ENCODE results near the gene FAM120B.
"Not testable (repeated sequence)": the region's sequence is repeated elsewhere in the genome, so short reads cannot be mapped to it uniquely, and the experiment has no call there.

The FAM120B gene

GRCh38 chr6:170317076-170317475 lies 10.5 kb downstream of the FAM120B start:
- H3K27ac ChIP-seq, result peak overlapping the region in 1 of 2 donors; percentile 1
- no peak for TF ChIP-seq CTCF (IDR thresholded peaks at IDR 0.05)
- no peak overlapping the region for H3K4me3 ChIP-seq
- no peak for DNase-seq (ENCODE audit: low spot score)

- no peak for TF ChIP-seq CTCF (IDR thresholded peaks at IDR 0.05)
- Histone ChIP-seq H3K27ac (peak overlapping the region in 1 of 2 donors; percentile 1), H3K4me3 (no peak overlapping the region)
- no peak for DNase-seq (ENCODE audit: low spot score)
Measured at GRCh38 chr6:170317718-170318117, 11.2 kb downstream of the FAM120B start.

DNA sequence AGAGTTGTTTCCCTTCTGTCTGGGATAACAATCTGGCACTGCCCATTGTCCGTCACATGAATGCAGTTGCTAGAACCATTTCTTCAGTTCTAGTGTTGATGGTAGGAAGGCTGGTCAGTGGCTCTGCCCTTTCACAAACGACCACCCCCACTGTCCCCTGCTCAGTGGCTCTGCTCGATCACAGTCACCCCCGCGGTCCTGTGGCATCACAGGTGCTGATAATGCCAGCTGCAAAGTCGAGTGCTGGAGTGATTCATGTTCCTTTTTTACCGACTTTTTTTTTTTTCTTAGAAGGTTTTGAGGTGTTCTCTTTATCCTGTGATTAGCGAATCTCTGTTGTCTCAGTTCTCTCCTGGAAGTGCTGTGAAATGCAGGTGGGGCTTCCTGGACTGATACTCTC lies 22.8 kb downstream of the FAM120B start:
- H3K4me3 ChIP-seq, result no peak overlapping the region
- no peak for DNase-seq (ENCODE audit: low spot score)
- H3K27ac ChIP-seq, result no peak overlapping the region
- TF ChIP-seq CTCF (IDR thresholded peaks at IDR 0.05), result no peak

DNA sequence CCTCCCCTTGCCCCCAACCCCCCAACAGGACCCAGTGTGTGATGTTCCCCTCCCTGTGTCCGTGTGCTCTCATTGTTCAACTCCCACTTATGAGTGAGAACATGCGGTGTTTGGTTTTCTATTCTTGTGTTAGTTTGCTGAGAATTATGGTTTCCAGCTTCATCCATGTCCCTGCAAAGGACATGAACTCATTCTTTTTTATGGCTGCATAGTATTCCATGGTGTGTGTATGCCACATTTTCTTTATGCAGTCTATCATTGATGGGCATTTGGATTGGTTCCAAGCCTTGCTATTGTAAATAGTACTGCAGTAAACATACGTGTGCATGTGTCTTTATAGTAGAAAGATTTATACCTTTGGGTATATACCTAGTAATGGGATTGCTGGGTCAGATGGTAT lies 28.6 kb downstream of the FAM120B start:
- H3K27ac ChIP-seq; H3K4me3 ChIP-seq; DNase-seq (ENCODE audit: low spot score): not testable (repeated sequence)

GRCh38 chr6:170344631-170345576 lies 38.3 kb downstream of the FAM120B start:
- TF ChIP-seq CTCF (IDR thresholded peaks at IDR 0.05), result no peak
- DNase-seq (ENCODE audit: low spot score), result no peak
- Histone ChIP-seq H3K4me3 (no peak overlapping the region), H3K27ac (peak overlapping the region in 1 of 2 donors; percentile 32)

GRCh38 chr6:170345662-170346061 lies 39.1 kb downstream of the FAM120B start:
- H3K4me3 ChIP-seq, result no peak overlapping the region
- no peak for DNase-seq (ENCODE audit: low spot score)
- TF ChIP-seq CTCF (IDR thresholded peaks at IDR 0.05), result no peak
- no peak overlapping the region for H3K27ac ChIP-seq

- no peak for TF ChIP-seq CTCF (IDR thresholded peaks at IDR 0.05)
- Histone ChIP-seq H3K4me3 (no peak overlapping the region), H3K27ac (no peak overlapping the region)
- DNase-seq (ENCODE audit: low spot score), result no peak
Measured at GRCh38 chr6:170346649-170347048, 40.1 kb downstream of the FAM120B start.
